Adrenal gland (tissue), 5 donors: ENCODE measurements around the gene BORCS6.

Experiments used
- POLR2A ChIP-seq, 2 donors: fragments of 450-650 bp; IDR thresholded peaks; one replicate each; pipeline ENCODE4 v1.6.1; 2017; ENCODE audit warnings: antibody characterized with exemption in 2 of 2, mild to moderate bottlenecking in 2 of 2, moderate library complexity in 1 of 2
- TF ChIP-seq, protein P1 (sequence below), 6 experiments: fragments of 450-650 bp in 4 of 6; fragments of 200-600 bp in 2 of 6; sonication (generic) in 1 of 6; IDR thresholded peaks; 1 replicate in 5 of 6; 2 replicates in 1 of 6; pipeline versions ENCODE4 v1.5.1 to v1.8.0; 2016 to 2021; ENCODE audit warnings: antibody characterized with exemption in 6 of 6, mild to moderate bottlenecking in 2 of 6, moderate library complexity in 1 of 6
- donor health status: DM: no; HTN: no; CAD: no.

DNA sequence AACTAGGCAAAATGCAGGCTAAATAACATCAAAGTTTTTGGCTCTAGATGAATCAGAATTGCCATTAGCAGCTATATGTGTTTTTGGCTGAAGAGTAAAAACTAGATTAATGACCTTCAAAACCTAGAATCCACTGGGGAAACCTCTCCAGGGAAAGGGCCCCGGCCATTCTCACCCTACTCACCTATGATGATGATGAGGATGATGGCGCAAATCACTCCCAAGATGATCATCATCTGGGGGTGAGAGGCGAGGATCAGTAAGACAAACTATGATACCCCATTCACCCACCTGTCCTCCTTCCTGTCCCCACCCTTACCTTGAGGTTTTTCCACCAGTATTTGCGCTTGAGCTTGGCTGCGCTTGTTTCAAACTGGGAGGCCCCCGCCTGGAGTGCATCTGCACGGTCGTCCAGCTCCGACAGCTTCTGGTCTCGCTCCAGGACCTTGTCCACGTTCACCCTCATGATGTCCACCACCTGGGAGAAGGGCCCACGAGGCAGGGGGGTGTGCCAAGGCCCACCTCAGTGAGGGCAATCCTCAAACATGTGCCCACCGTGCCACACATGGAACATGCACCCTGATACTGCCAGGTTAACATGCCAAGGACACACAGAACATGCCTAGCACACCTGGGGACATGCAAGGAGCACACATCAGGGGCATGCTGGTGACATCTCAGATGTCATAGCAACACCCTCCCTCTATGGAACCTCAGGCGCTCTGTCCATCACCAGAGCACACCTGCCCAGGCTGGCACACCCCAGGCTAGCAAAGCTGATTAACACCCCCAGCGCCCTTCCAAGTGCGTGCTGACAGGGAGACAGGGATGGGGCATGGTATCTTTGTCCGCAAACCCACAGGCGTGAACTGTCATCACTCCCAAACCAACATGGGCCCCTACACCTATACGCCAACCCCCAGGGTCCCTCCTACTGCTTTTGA is 28.4 kb downstream of the BORCS6 start:
- TF ChIP-seq, protein P1, sequence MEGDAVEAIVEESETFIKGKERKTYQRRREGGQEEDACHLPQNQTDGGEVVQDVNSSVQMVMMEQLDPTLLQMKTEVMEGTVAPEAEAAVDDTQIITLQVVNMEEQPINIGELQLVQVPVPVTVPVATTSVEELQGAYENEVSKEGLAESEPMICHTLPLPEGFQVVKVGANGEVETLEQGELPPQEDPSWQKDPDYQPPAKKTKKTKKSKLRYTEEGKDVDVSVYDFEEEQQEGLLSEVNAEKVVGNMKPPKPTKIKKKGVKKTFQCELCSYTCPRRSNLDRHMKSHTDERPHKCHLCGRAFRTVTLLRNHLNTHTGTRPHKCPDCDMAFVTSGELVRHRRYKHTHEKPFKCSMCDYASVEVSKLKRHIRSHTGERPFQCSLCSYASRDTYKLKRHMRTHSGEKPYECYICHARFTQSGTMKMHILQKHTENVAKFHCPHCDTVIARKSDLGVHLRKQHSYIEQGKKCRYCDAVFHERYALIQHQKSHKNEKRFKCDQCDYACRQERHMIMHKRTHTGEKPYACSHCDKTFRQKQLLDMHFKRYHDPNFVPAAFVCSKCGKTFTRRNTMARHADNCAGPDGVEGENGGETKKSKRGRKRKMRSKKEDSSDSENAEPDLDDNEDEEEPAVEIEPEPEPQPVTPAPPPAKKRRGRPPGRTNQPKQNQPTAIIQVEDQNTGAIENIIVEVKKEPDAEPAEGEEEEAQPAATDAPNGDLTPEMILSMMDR (IDR thresholded peaks at IDR 0.05) = no peak
- no peak for TF ChIP-seq POLR2A (IDR thresholded peaks at IDR 0.05)
